HFFc6 (cell line): ENCODE results near the gene RSU1. TPM values are rescaled to one million over a fixed set of nuclear protein-coding genes. Genes with fewer than 3 reads are reported as not detected.
A peak's percentile ranks its signal among the peaks of the same experiment; 100 is the strongest.

Source experiments
- DNase-seq: peaks from one replicate; pipeline ENCODE4 v3.0.0-alpha.2; 2018
- H3K27ac Mint-ChIP-seq: 2 replicates; pipeline ENCODE4 v1.8.0; 2020; ENCODE audit warnings: mild to moderate bottlenecking, mixed read lengths
- H3K27me3 Mint-ChIP-seq: 2 replicates; pipeline ENCODE4 v1.8.0; 2021; ENCODE audit warnings: mild to moderate bottlenecking, moderate library complexity, mixed read lengths; ENCODE audit not compliant: insufficient read depth
- H3K36me3 Mint-ChIP-seq: 2 replicates; pipeline ENCODE4 v1.8.0; 2021; ENCODE audit warnings: low read depth, mixed read lengths
- H3K4me1 Mint-ChIP-seq: 2 replicates; pipeline ENCODE4 v1.8.0; 2020; ENCODE audit warnings: low read depth, mixed read lengths
- H3K4me3 Mint-ChIP-seq: 2 replicates; pipeline ENCODE4 v1.8.0; 2020; ENCODE audit warnings: mild to moderate bottlenecking, moderate library complexity, mixed read lengths
- H3K9me3 Mint-ChIP-seq: 2 replicates; pipeline ENCODE4 v1.8.0; 2020; ENCODE audit warnings: mild to moderate bottlenecking, mixed read lengths
- CTCF ChIP-seq: fragments of 200-600 bp; sonication (generic); IDR thresholded peaks from 2 replicates; pipeline ENCODE4 v1.5.0; 2021; ENCODE audit warnings: antibody characterized with exemption, mild to moderate bottlenecking
- total RNA-seq, 6 experiments: library from RNA; stranded (reverse); fragmentation: NEBNext Ultra II Directional; extraction: Animal tissue kit (Norgen Biotek cat#: 25700); gene quantifications; 2 replicates in 1 of 6; 3 replicates in 5 of 6; pipeline ENCODE4 v1.2.3, GENCODE V29; 2021

RSU1 gene
- total RNA-seq, 6 experiments from 2014 or later, result 182 to 239 (median 205) TPM

GRCh38 chr10:16566202-16566805 lies 250.9 kb downstream of the RSU1 start:
- no peaks in the 10 kb centered on the region for H3K9me3 Mint-ChIP-seq
- H3K36me3 Mint-ChIP-seq, result no peaks in the 10 kb centered on the region
- DNase-seq, result no peak
- TF ChIP-seq CTCF, result no peak
- H3K27ac Mint-ChIP-seq, result no peak overlapping the region
- no peaks in the 10 kb centered on the region; the same call in 1 of the 2 replicates for H3K4me1 Mint-ChIP-seq
- peaks cover 2% of the 10 kb centered on the region for H3K27me3 Mint-ChIP-seq
- peak overlapping the region; percentile 65; the same call in 1 of the 2 replicates for H3K4me3 Mint-ChIP-seq

- Mint-ChIP-seq H3K4me1 (no peaks in the 10 kb centered on the region; the same call in 1 of the 2 replicates), H3K27ac (no peak overlapping the region)
These were observed 251.6 kb downstream of the RSU1 start for GRCh38 chr10:16565604-16566003.

GRCh38 chr10:16562891-16563290 lies 254.3 kb downstream of the RSU1 start:
- no peaks in the 10 kb centered on the region for H3K36me3 Mint-ChIP-seq
- H3K27ac Mint-ChIP-seq, result no peak overlapping the region
- H3K9me3 Mint-ChIP-seq, result no peaks in the 10 kb centered on the region
- no peak overlapping the region for H3K4me3 Mint-ChIP-seq
- DNase-seq, result no peak
- H3K4me1 Mint-ChIP-seq, result no peaks in the 10 kb centered on the region; the same call in 1 of the 2 replicates
- TF ChIP-seq CTCF, result no peak
- peaks cover 5% of the 10 kb centered on the region for H3K27me3 Mint-ChIP-seq

More at GRCh38 chr10:16565604-16566003, 251.6 kb downstream of the RSU1 start:
- Mint-ChIP-seq H3K27me3 (peaks cover 2% of the 10 kb centered on the region), H3K9me3 (no peaks in the 10 kb centered on the region), H3K36me3 (no peaks in the 10 kb centered on the region), H3K4me3 (no peak overlapping the region)
- no peak for DNase-seq
- no peak for TF ChIP-seq CTCF

GRCh38 chr10:16559236-16559773 lies 257.9 kb downstream of the RSU1 start:
- no peak for DNase-seq
- Mint-ChIP-seq H3K36me3 (no peaks in the 10 kb centered on the region), H3K27me3 (peaks cover 3% of the 10 kb centered on the region; the same call in 1 of the 2 replicates), H3K4me3 (no peak overlapping the region), H3K4me1 (no peaks in the 10 kb centered on the region), H3K27ac (no peak overlapping the region), H3K9me3 (no peaks in the 10 kb centered on the region)
- no peak for TF ChIP-seq CTCF

- Mint-ChIP-seq H3K4me1 (no peaks in the 10 kb centered on the region), H3K36me3 (no peaks in the 10 kb centered on the region), H3K27me3 (peaks cover 5% of the 10 kb centered on the region), H3K27ac (no peak overlapping the region), H3K4me3 (no peak overlapping the region), H3K9me3 (no peaks in the 10 kb centered on the region)
- no peak for DNase-seq
- no peak for TF ChIP-seq CTCF
These were observed 269.3 kb downstream of the RSU1 start for GRCh38 chr10:16547973-16548372.
